GM19099 (cell line): Measurements from ENCODE around the gene ALDH4A1.

Experiments
- POLR2A ChIP-seq: IDR thresholded peaks from 3 replicates; pipeline ENCODE4 v1.6.1; 2011; ENCODE audit warnings: low read depth; ENCODE audit not compliant: insufficient read length; ENCODE audit errors: extremely low read depth

ALDH4A1 gene

DNA sequence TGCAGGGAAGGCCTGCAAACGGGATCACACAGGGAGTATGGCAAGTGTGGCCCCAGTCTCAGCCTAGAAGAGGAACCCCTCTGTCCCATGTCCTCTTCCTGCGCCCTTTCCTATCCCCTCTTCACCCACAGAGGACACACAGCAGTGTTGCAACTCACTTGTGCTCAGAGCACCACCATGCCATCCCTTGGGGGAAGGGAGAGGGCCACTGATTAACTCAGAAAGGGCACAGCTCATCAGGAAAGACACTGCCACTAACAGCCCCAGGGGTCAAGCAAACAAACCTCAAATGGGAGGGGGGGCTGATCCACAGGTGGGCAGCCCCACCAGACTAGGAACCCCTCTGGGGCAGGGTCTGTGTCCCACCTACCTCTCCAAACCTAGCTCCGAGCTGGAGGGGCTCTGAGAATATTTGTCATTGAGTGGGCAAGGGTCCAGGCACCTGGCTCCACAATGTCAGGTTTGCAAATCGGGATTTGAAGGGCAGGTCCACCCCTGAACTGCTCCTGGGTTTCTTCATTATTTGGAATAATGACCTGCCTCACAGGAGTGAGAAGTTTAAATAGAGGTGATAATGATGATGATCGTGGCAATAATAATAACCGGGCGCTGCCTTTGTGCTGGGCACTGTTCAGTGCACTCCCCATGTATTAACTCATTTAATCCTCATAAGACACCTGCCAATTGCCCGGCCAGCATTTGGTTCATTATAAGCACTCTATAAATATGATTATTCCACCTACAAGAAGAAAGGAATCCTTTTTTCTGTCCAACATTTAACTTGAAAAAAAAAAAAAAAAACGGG is 1.0 kb downstream of the ALDH4A1 start:
- TF ChIP-seq POLR2A: no peak

GRCh38 chr1:18900303-18900841 is 2.0 kb downstream of the ALDH4A1 start:
- no peak for TF ChIP-seq POLR2A

DNA sequence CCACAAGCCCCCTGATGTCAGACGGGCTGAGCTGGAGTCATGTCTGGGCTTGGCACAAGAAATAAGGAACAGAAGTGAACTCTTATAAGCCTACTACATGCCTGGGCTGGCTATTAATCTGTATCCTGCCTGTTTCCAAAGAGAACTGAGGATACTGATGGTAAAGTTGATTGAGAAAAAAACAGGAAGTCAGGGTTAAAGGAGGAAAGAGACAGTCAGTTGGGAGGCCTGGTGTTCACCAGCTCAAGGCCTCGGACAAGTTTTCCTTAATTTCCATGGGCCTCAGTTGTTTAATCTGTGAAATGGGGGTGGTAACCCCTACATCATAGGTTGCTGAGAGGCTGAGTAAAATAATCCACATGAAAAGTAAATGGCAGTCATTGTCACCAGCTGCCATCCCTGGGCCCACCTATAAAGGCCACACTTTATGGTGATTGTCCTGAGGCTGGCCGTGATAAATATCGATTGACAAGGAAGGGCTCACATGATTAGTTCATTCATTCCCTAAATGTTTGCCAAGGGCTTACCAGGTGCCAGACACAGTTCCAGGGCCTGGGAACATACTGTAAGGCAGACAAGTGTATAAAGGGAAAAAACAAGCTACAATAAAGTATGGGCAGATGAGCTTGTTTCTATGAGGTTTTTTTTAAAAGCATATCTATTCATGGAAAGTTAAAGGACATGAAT is 2.8 kb downstream of the ALDH4A1 start:
- TF ChIP-seq POLR2A: no peak

DNA sequence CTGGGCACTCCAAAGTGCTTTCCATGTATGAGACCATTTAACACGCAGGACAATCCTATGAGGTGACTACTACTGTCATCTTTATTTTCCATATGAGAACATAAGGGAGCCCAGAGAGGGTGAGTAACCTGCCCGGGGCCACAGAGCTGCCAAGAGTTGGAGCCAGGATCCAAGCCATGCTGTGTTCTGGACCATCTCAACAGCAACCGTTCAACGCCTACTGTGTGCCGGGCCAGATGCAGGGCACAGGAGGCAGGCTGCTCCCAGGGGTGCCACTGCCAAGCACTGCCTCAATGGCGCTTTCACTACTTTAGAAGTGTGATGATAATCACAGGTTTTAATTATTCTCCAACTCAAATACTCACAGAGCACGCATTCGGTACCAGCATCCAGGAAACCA is 3.8 kb downstream of the ALDH4A1 start:
- TF ChIP-seq POLR2A: no peak

DNA sequence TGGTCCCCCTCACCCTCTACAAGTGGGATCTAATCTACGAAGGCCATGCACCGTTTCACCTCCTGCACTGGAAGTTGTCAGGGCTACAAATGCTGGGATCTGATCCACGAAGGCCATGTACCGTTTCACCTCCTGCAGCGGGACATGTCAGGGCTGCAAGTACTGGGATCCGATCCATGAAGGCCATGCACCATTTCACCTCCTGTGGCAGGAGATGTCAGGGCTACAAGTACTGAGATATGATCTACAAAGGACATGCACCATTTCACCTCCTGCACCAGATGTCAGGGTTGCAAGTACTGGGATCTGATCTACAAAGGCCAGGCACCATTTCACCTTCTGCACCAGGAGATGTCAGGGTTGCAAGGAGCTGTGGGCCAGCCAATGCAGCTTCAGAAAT is 7.0 kb downstream of the ALDH4A1 start:
- no peak for TF ChIP-seq POLR2A

GRCh38 chr1:18893120-18893519 is 9.2 kb downstream of the ALDH4A1 start:
- no peak for TF ChIP-seq POLR2A

GRCh38 chr1:18891426-18891780 is 11.0 kb downstream of the ALDH4A1 start:
- no peak for TF ChIP-seq POLR2A

DNA sequence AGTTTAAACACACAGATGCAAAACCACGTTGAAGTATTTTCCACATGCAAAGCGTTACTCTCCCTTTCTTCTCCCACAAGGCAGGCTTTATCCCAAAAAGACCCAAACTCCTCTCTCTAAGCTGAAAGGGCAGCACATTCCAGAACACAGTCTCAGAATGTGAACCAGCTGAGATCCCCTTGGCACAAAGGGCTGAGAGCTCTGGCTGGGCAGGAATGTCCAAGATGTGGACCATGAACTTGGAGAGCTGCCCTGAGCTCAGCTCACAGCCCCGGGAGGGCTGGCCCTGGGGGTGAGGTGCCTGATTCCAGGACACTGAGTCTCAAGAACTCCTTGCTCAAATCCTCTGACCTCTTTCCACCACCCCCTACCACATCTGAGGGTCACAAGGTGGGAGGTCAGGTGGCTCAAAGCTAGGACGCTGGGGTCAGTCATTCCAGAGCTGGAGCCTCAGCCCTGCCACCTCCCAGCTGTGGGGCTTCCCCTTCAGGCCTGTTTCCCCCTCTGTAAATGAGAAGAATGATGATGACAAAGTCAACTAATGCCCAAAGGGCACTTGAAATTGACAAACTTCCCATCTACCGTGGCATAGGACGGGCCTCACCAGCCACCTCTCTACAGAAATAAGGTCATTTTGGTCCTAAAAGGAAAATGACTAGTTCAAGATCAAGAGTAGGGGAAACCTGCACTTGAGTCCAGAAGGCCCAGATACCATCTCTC is 11.5 kb downstream of the ALDH4A1 start:
- no peak for TF ChIP-seq POLR2A

- no peak for TF ChIP-seq POLR2A
Measured at GRCh38 chr1:18886003-18886335, 16.4 kb downstream of the ALDH4A1 start.

- no peak for TF ChIP-seq POLR2A
Measured at GRCh38 chr1:18885311-18886002, 16.9 kb downstream of the ALDH4A1 start.

- no peak for TF ChIP-seq POLR2A
Measured at GRCh38 chr1:18884727-18885126, 17.6 kb downstream of the ALDH4A1 start.

- TF ChIP-seq POLR2A: no peak
Measured at GRCh38 chr1:18884419-18884717, 18.0 kb downstream of the ALDH4A1 start.

GRCh38 chr1:18883636-18884418 is 18.5 kb downstream of the ALDH4A1 start:
- no peak for TF ChIP-seq POLR2A

DNA sequence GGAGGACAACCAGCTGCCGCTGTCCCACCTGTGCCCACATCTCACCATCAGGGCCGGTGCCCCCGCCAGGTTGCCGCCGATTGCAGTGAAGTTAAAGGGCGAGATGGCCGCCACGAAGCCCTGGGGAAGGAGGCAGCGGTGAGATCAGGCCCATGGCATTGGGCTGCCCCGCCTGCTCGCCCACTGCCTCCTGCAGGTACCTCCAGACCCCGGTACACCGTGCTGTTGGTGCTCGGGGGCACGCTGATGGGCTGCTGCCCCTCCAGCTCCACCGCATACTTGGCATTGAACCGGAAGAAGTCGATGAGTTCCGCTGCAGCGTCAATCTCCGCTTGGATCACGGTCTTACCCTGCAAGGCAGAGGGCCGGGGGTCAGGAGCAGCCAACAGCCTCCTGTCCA is 19.3 kb downstream of the ALDH4A1 start:
- no peak for TF ChIP-seq POLR2A

DNA sequence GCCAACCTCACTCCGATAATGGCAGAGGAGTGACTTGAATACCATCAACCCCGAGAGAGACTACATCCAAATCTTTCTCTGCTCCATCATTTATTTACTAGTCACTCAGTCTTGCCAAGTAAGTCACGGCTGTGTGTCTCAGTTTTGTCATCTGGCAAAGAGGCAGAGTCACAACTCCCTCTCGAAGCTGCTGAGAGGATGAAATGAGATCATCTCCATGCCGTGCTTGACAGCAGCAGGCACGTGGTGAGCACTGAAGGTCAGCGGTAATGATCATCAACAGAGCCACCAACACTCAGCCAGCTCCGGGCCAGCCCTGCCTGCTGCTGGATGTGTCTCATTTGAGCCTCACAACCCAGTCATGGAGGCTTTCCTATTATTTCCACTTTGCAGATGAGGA is 19.9 kb downstream of the ALDH4A1 start:
- TF ChIP-seq POLR2A: no peak
